Suprapubic skin (tissue), 4 donors: ENCODE measurements around the gene YEATS2. TPM values are rescaled to one million over a fixed set of nuclear protein-coding genes. Genes with fewer than 3 reads are reported as not detected.

Source experiments
- DNase-seq, 2 donors: peaks; one replicate each; pipeline ENCODE4 v3.0.0-alpha.2; 2019; ENCODE audit warnings: low spot score in 2 of 2
- H3K27ac ChIP-seq: fragments of 200-600 bp; sonication (generic); one replicate; pipeline ENCODE4 v1.5.1; 2019
- H3K27me3 ChIP-seq: fragments of 200-600 bp; sonication (generic); one replicate; pipeline ENCODE4 v1.5.1; 2019
- H3K36me3 ChIP-seq: fragments of 200-600 bp; sonication (generic); one replicate; pipeline ENCODE4 v1.5.1; 2019
- H3K4me1 ChIP-seq: fragments of 200-600 bp; sonication (generic); one replicate; pipeline ENCODE4 v1.5.1; 2019
- H3K4me3 ChIP-seq: fragments of 200-600 bp; sonication (generic); one replicate; pipeline ENCODE4 v1.5.1; 2019; ENCODE audit warnings: mild to moderate bottlenecking
- H3K9me3 ChIP-seq: fragments of 200-600 bp; sonication (generic); one replicate; pipeline ENCODE4 v1.5.1; 2019
- CTCF ChIP-seq, 2 donors: fragments of 200-600 bp in 1 of 2; fragments of 450-650 bp in 1 of 2; sonication (generic) in 1 of 2; IDR thresholded peaks; one replicate each; pipeline ENCODE4 v1.5.1; 2016 to 2019; ENCODE audit warnings: antibody characterized with exemption in 2 of 2, mild to moderate bottlenecking in 1 of 2, moderate library complexity in 1 of 2
- EP300 ChIP-seq: sonication (generic); formaldehyde crosslinking; IDR thresholded peaks from one replicate; pipeline ENCODE4 v1.6.1; 2017; ENCODE audit warnings: antibody characterized with exemption
- POLR2A ChIP-seq, 2 donors: fragments of 450-650 bp; IDR thresholded peaks; one replicate each; pipeline ENCODE4 v1.6.1; 2017; ENCODE audit warnings: antibody characterized with exemption in 2 of 2, mild to moderate bottlenecking in 2 of 2, moderate library complexity in 2 of 2
- POLR2AphosphoS5 ChIP-seq, 3 donors: sonication (generic); formaldehyde crosslinking; IDR thresholded peaks; one replicate each; pipeline ENCODE4 v1.6.1; 2017; ENCODE audit warnings: antibody characterized with exemption in 3 of 3
- WGBS: methylation state at CpG from one replicate; pipeline ENCODE4 v1.1.5; 2018; 5-methylcytosine and 5-hydroxymethylcytosine counted together
- total RNA-seq, 4 donors: library from RNA; depleted of rRNA; stranded (reverse); fragments of >200 nt; gene quantifications; one replicate each; pipeline ENCODE4 v1.1.0, GENCODE V29; 2016

The YEATS2 gene
- total RNA-seq, 4 donors from 2014 or later: 12.8 to 35.8 (median 19.7) TPM

- DNase-seq: no peak
- Histone ChIP-seq H3K4me3 (no peak overlapping the region), H3K27me3 (no peaks in the 10 kb centered on the region), H3K4me1 (peaks cover 6% of the 10 kb centered on the region), H3K36me3 (peaks cover 70% of the 10 kb centered on the region), H3K27ac (no peak overlapping the region), H3K9me3 (no peaks in the 10 kb centered on the region)
- TF ChIP-seq POLR2AphosphoS5 (IDR thresholded peaks at IDR 0.05) (no peak), CTCF (IDR thresholded peaks at IDR 0.05) (no peak), POLR2A (IDR thresholded peaks at IDR 0.05) (no peak), EP300 (no peak)
- 94% methylated on average over 4 of the region's 4 CpGs for WGBS
Measured at GRCh38 chr3:183789826-183790225, 92.2 kb downstream of the YEATS2 start.

GRCh38 chr3:183790700-183791099, 93.1 kb downstream of the YEATS2 start:
- Histone ChIP-seq H3K9me3 (no peaks in the 10 kb centered on the region), H3K27me3 (no peaks in the 10 kb centered on the region), H3K4me3 (no peak overlapping the region), H3K36me3 (peaks cover 66% of the 10 kb centered on the region), H3K4me1 (peaks cover 5% of the 10 kb centered on the region), H3K27ac (no peak overlapping the region)
- no peak for TF ChIP-seq EP300
- TF ChIP-seq POLR2A (IDR thresholded peaks at IDR 0.05): no peak
- no peak for TF ChIP-seq POLR2AphosphoS5 (IDR thresholded peaks at IDR 0.05)
- no peak for TF ChIP-seq CTCF (IDR thresholded peaks at IDR 0.05)
- 94% methylated on average over 16 of the region's 16 CpGs for WGBS
- DNase-seq: no peak

- no peak for TF ChIP-seq CTCF (IDR thresholded peaks at IDR 0.05)
- TF ChIP-seq POLR2AphosphoS5 (IDR thresholded peaks at IDR 0.05): no peak
- TF ChIP-seq POLR2A (IDR thresholded peaks at IDR 0.05): no peak
- no peak for TF ChIP-seq EP300
- peaks cover 55% of the 10 kb centered on the region for H3K36me3 ChIP-seq
- WGBS: 86% methylated on average over 6 of the region's 6 CpGs
Measured at GRCh38 chr3:183792976-183793375, 95.4 kb downstream of the YEATS2 start.

GRCh38 chr3:183794452-183794851, 96.9 kb downstream of the YEATS2 start:
- 93% methylated on average over 4 of the region's 4 CpGs for WGBS
- no peak for DNase-seq
- Histone ChIP-seq H3K36me3 (peaks cover 69% of the 10 kb centered on the region), H3K27me3 (no peaks in the 10 kb centered on the region), H3K9me3 (no peaks in the 10 kb centered on the region), H3K4me1 (no peaks in the 10 kb centered on the region), H3K4me3 (no peak overlapping the region), H3K27ac (no peak overlapping the region)
- TF ChIP-seq EP300: no peak
- TF ChIP-seq CTCF (IDR thresholded peaks at IDR 0.05): no peak
- TF ChIP-seq POLR2A (IDR thresholded peaks at IDR 0.05): no peak
- no peak for TF ChIP-seq POLR2AphosphoS5 (IDR thresholded peaks at IDR 0.05)

More at GRCh38 chr3:183792976-183793375, 95.4 kb downstream of the YEATS2 start:
- no peaks in the 10 kb centered on the region for H3K4me1 ChIP-seq
- no peak overlapping the region for H3K27ac ChIP-seq
- no peak for DNase-seq
- no peaks in the 10 kb centered on the region for H3K9me3 ChIP-seq
- H3K27me3 ChIP-seq: no peaks in the 10 kb centered on the region
- no peak overlapping the region for H3K4me3 ChIP-seq

- 95% methylated on average over 6 of the region's 6 CpGs for WGBS
- no peak for DNase-seq
- TF ChIP-seq POLR2A (IDR thresholded peaks at IDR 0.05): no peak
- TF ChIP-seq POLR2AphosphoS5 (IDR thresholded peaks at IDR 0.05): no peak
- no peak for TF ChIP-seq EP300
- TF ChIP-seq CTCF (IDR thresholded peaks at IDR 0.05): no peak
- H3K27me3 ChIP-seq: no peaks in the 10 kb centered on the region
- no peaks in the 10 kb centered on the region for H3K4me1 ChIP-seq
- H3K9me3 ChIP-seq: no peaks in the 10 kb centered on the region
- no peak overlapping the region for H3K27ac ChIP-seq
- no peak overlapping the region for H3K4me3 ChIP-seq
- H3K36me3 ChIP-seq: peaks cover 71% of the 10 kb centered on the region
Measured at GRCh38 chr3:183796372-183796771, 98.8 kb downstream of the YEATS2 start.
